AG04449 (cell line): ENCODE data around the gene MGMT.

Source experiments
- CTCF ChIA-PET: fragments of 350-600 bp; formaldehyde crosslinking; extraction: SDS; loops from one replicate; lab custom pipeline; 2021; ENCODE audit warnings: antibody characterized with exemption; lab: Yijun Ruan, JAX
- POLR2A ChIA-PET: fragments of 400-600, 350-600 bp; formaldehyde crosslinking; extraction: SDS; loops from one replicate; lab custom pipeline; 2020; ENCODE audit warnings: antibody characterized with exemption, inconsistent platforms; lab: Yijun Ruan, JAX
- DNase-seq: peaks from one replicate; pipeline ENCODE4 v3.0.0-alpha.2; 2010; ENCODE audit warnings: low read depth, low spot score
- H3K4me3 ChIP-seq: 2 replicates; pipeline ENCODE4 v1.5.1; 2011; ENCODE audit warnings: low read depth, mild to moderate bottlenecking, control low read depth, low read length
- TF ChIP-seq, protein P1 (sequence below): IDR thresholded peaks from one replicate; pipeline ENCODE4 v1.5.1; 2011; ENCODE audit warnings: mild to moderate bottlenecking, moderate library complexity, low read length, control low read depth, inconsistent platforms; ENCODE audit not compliant: insufficient read depth; ENCODE audit errors: missing control alignments

MGMT gene

DNA sequence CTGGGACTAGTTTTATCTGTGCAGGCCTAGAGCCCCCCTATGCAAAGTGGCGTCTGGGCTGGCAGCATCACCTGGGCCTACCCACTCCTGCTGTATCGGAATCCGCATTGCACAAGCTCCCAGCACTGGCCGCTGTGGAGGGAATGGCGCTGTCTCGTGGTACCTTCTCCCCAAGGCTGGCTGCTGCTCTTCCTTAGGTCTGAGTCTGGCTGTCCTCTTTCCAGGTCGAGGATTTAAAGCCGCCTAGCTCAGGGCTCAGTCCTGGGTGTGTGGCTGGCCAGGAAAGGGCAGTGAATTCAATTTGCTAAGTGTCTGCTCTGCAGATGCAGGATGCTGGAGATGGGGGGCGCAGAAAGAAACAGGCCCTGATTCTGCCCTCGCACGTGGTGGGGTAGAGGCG lies 44.7 kb downstream of the MGMT start:
- POLR2A ChIA-PET, result no interaction called here
- H3K4me3 ChIP-seq, result no peak overlapping the region
- CTCF ChIA-PET, result no interaction called here
- DNase-seq, result no peak
- TF ChIP-seq, protein P1, sequence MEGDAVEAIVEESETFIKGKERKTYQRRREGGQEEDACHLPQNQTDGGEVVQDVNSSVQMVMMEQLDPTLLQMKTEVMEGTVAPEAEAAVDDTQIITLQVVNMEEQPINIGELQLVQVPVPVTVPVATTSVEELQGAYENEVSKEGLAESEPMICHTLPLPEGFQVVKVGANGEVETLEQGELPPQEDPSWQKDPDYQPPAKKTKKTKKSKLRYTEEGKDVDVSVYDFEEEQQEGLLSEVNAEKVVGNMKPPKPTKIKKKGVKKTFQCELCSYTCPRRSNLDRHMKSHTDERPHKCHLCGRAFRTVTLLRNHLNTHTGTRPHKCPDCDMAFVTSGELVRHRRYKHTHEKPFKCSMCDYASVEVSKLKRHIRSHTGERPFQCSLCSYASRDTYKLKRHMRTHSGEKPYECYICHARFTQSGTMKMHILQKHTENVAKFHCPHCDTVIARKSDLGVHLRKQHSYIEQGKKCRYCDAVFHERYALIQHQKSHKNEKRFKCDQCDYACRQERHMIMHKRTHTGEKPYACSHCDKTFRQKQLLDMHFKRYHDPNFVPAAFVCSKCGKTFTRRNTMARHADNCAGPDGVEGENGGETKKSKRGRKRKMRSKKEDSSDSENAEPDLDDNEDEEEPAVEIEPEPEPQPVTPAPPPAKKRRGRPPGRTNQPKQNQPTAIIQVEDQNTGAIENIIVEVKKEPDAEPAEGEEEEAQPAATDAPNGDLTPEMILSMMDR, result no peak

DNA sequence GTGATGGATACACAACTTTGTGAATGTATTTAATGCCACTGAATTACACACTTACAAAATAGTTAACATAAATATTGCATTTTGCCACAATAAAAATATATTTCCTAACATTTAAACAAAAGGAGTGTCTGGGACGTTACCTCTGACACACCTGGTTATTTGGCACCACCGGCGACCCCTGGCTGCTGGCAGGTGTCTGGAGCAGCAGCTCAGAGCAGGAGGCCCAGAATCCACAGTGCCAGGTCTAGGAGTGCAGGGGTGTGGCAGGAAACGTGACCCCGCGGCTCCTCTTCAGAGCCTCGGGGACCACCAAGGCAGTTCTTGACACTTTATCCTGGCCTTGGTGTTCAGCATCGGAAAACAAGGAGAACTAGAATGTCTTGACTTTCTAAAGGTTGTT lies 46.3 kb downstream of the MGMT start:
- ChIA-PET POLR2A (no interaction called here), CTCF (no interaction called here)
- no peak overlapping the region for H3K4me3 ChIP-seq
- TF ChIP-seq, protein P1, result no peak
- DNase-seq, result no peak

DNA sequence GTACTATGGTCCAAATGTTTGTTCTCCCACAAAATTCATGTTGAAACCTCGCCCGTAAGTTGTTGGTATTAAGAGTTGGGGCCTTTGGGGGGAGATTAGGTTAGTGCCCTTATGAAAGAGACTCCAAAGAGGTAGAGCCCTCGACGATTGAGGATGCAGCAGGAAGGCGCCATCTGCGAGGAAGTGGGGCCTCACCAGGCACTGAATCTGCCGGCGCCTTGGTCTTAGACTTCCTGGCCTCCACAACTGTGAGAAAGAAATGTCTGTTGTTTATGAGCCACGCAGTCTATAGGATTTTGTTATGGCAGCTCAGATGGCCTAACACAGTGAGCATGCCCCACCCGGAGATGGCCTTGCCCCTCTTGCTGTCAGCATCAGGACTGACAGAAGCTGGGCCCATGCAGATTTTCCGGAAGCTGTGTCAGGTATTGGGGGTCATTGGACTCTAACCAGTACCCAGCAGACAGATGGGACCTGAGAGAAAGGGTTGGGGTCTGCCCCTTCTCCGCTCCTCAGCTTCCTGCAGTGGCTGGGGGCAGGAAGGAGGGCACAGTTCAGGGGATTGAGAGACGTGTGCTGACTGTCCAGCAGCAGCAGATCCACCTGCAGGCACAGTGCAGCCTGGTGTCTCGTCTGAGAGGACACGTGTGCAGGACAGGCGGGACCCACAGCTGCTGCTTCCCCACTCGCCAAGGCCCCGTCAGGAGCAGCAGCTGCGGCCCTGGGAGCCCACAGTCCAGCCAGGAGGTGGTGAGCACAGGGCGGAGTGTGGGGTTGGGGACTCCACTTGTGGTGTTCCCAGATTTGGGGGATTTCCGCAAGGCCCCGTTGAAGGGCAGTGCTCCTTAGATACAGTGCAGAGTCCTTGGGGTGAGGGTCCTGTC lies 47.8 kb downstream of the MGMT start:
- ChIA-PET POLR2A (no interaction called here), CTCF (no interaction called here)
- H3K4me3 ChIP-seq, result no peak overlapping the region
- no peak for DNase-seq
- TF ChIP-seq, protein P1, result no peak

DNA sequence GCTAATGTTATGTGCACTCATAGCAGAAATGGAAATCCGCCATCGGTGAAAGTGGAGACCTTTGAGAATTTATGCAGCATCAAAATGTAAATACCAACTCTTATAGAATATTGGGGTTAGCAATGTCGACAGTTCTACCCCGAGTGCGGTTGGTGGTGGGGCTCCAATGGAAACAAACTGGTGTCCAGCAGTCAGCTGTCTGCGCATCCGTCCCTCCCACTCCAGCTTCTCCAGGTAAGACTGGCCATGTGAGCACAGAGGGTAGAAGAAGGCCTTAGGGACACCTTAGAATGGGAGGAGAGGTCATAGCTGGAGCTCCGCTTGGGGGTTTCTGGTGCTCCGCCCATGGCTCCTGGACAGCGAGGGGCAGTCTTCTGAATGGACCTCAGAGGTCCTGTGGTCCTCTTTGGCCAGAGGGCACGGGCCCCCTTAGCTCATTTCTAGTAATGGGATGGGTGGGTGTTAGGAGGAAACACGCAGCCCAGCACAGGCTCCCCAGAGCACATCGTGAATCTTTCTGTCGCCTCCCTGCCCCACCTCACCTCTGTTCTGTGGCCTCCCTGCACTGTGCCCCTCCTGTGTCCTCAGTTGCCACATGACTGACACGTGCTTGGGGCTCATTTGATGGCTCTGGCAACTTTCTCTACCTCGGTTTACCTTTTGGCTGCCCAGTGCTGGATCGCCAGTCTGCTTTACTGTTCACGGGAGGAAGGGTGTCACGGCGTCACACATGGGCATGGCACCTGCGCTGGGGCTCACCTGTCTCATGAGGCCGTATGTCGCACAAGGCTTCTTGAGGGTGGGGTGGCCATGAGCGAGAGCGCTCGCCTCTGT lies 50.0 kb downstream of the MGMT start:
- no peak overlapping the region for H3K4me3 ChIP-seq
- ChIA-PET CTCF (no interaction called here), POLR2A (no interaction called here)
- TF ChIP-seq, protein P1, result no peak
- no peak for DNase-seq

DNA sequence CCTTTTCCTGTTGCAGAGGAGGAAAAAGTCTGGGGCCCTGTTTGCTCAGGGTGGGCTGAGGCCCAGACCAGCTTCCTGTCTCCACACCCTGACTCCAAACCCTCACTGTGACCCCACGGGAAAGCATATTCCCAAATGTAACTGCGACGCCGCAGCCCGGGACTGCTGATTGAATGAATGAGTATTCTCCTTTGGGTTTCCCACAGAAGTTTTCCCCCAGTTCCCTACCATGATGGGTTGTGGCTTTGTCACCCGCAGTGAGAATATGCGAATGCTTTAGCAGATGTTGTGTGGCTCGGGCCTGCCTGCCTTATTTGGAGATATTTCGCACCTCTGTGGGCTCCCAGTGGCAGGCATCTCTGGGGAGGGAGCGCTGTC lies 50.6 kb downstream of the MGMT start:
- ChIA-PET CTCF (no interaction called here), POLR2A (no interaction called here)
- no peak for DNase-seq
- TF ChIP-seq, protein P1, result no peak
- H3K4me3 ChIP-seq, result no peak overlapping the region

DNA sequence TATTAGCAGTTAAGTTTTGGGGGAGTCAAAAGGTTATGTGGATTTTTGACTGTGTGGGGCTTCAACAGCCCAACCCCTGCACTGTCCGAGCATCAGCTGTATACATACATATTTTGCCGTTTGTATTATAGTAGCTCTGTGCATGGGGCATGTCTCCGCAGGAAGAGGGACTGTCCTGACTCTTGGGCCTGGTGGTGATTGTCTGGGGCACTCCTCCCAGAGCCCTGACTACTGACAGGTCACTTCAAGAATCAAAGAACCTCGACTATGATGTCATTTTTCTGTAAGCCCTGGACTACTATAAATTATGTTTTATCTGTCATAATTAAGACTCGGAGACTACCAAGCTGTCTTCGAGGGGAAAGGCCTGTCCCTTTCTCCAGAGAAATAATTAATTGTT lies 51.8 kb downstream of the MGMT start:
- CTCF ChIA-PET, result no interaction called here
- H3K4me3 ChIP-seq, result no peak overlapping the region
- no peak for DNase-seq
- POLR2A ChIA-PET, result no interaction called here
- TF ChIP-seq, protein P1, result no peak
